Neural crest cell (in vitro differentiated cells): Measurements from ENCODE around the gene FBXO7. TPM values are rescaled to one million over a fixed set of nuclear protein-coding genes. Genes with fewer than 3 reads are reported as not detected.

ENCODE experiments used
- DNase-seq: peaks from one replicate; pipeline ENCODE4 v3.0.0; 2021; ENCODE audit warnings: low read depth, mixed read lengths, low spot score
- H3K27ac Mint-ChIP-seq: one replicate; pipeline ENCODE4 v1.8.0; 2021; ENCODE audit warnings: mild to moderate bottlenecking, mixed read lengths; ENCODE audit not compliant: unreplicated experiment
- H3K27me3 Mint-ChIP-seq: 2 replicates; pipeline ENCODE4 v1.8.0; 2021; ENCODE audit warnings: low read depth, mild to moderate bottlenecking, mixed read lengths
- H3K36me3 Mint-ChIP-seq: 2 replicates; pipeline ENCODE4 v1.8.0; 2021; ENCODE audit warnings: low read depth, mild to moderate bottlenecking, mixed read lengths
- H3K4me1 Mint-ChIP-seq: 2 replicates; pipeline ENCODE4 v1.8.0; 2021; ENCODE audit warnings: mixed read lengths
- H3K4me3 Mint-ChIP-seq: one replicate; pipeline ENCODE4 v1.8.0; 2021; ENCODE audit warnings: mild to moderate bottlenecking, mixed read lengths
- H3K9me3 Mint-ChIP-seq: 2 replicates; pipeline ENCODE4 v1.8.0; 2021; ENCODE audit warnings: mixed read lengths
- CTCF ChIP-seq: fragments of 200-600 bp; sonication (generic); conservative IDR thresholded peaks from 2 replicates; pipeline ENCODE4 v1.5.0; 2021; ENCODE audit warnings: antibody characterized with exemption, mild to moderate bottlenecking
- total RNA-seq: library from RNA; stranded (reverse); gene quantifications from 2 replicates; pipeline ENCODE4 v1.2.1, GENCODE V29; 2021

The FBXO7 gene
- total RNA-seq, 1 donor from 2014 or later = 82.8 TPM

- H3K4me1 Mint-ChIP-seq = peaks cover 20% of the 10 kb centered on the region
- H3K9me3 Mint-ChIP-seq = no peaks in the 10 kb centered on the region
- no peak overlapping the region for H3K27ac Mint-ChIP-seq
- no peaks in the 10 kb centered on the region for H3K27me3 Mint-ChIP-seq
- peaks cover 29% of the 10 kb centered on the region for H3K36me3 Mint-ChIP-seq
- no peak for DNase-seq
- H3K4me3 Mint-ChIP-seq = no peak overlapping the region
- no peak for TF ChIP-seq CTCF
These were observed 15.7 kb downstream of the FBXO7 start for GRCh38 chr22:32490279-32490678.

GRCh38 chr22:32492111-32492510, 17.5 kb downstream of the FBXO7 start:
- H3K36me3 Mint-ChIP-seq = peaks cover 38% of the 10 kb centered on the region
- no peak for TF ChIP-seq CTCF

DNA sequence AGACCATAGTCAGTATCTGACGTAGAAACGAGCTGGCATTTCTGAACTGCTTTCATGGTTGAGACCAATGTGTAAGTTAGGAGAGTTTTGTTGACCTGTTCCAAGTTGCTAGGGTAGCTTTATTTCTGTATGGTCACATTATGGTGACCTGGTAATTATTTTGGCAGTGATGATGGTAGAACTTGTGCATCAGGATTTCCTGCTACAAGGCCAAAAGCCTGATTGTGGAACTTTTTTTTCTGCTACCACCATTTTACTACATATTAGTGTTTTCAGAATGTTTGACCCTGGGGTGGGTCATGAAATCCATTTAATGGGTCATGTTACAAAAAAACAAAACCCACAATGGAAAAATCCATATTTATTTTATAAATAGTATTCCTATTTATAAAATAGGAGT, 18.9 kb downstream of the FBXO7 start:
- Mint-ChIP-seq H3K36me3 (peaks cover 43% of the 10 kb centered on the region), H3K27ac (no peak overlapping the region), H3K4me3 (no peak overlapping the region), H3K4me1 (no peaks in the 10 kb centered on the region), H3K27me3 (no peaks in the 10 kb centered on the region), H3K9me3 (no peaks in the 10 kb centered on the region)
- no peak for DNase-seq
- TF ChIP-seq CTCF = no peak

More at GRCh38 chr22:32492111-32492510, 17.5 kb downstream of the FBXO7 start:
- H3K4me3 Mint-ChIP-seq = no peak overlapping the region
- no peak for DNase-seq
- H3K9me3 Mint-ChIP-seq = no peaks in the 10 kb centered on the region
- H3K27me3 Mint-ChIP-seq = no peaks in the 10 kb centered on the region
- peaks cover 5% of the 10 kb centered on the region for H3K4me1 Mint-ChIP-seq
- no peak overlapping the region for H3K27ac Mint-ChIP-seq

GRCh38 chr22:32494971-32495370, 20.4 kb downstream of the FBXO7 start:
- Mint-ChIP-seq H3K27me3 (no peaks in the 10 kb centered on the region), H3K36me3 (peaks cover 46% of the 10 kb centered on the region), H3K4me3 (no peak overlapping the region), H3K27ac (no peak overlapping the region), H3K4me1 (no peaks in the 10 kb centered on the region), H3K9me3 (no peaks in the 10 kb centered on the region)
- no peak for TF ChIP-seq CTCF
- no peak for DNase-seq

DNA sequence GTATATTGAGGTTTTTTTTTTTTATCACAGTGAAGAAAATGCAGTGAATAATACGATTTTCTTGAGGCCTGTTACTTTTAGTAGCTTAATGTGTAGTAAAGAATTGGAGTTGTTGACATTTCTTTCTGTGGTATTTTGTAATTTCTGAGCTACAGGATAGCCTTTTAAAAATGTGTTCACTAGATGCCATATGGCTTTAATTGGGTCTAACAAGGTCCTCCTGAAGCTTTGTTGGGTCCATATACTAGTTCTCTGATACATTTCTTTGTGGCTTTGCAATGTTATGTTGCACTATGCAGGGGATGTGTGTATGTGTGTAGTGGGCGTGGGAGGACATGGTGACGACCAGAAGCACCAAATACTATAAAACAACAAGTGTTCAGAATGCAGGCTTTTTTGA, 25.1 kb downstream of the FBXO7 start:
- no peak overlapping the region for H3K27ac Mint-ChIP-seq
- TF ChIP-seq CTCF = no peak
- peaks cover 30% of the 10 kb centered on the region for H3K36me3 Mint-ChIP-seq

More for the DNA sequence above, 25.1 kb downstream of the FBXO7 start:
- H3K9me3 Mint-ChIP-seq = no peaks in the 10 kb centered on the region
- peaks cover 27% of the 10 kb centered on the region for H3K4me1 Mint-ChIP-seq
- no peak overlapping the region for H3K4me3 Mint-ChIP-seq
- no peaks in the 10 kb centered on the region for H3K27me3 Mint-ChIP-seq
- no peak for DNase-seq
